CD4-positive, alpha-beta T cell treated with Interleukin-17A for 1 hour (primary cell): ENCODE data around the gene PRRX1.

Experiments used
- DNase-seq: peaks from one replicate; pipeline ENCODE4 v3.0.0-alpha.2; 2020

PRRX1 gene

GRCh38 chr1:170692866-170693575, 29.1 kb downstream of the PRRX1 start:
- no peak for DNase-seq

GRCh38 chr1:170694172-170694926, 30.4 kb downstream of the PRRX1 start:
- no peak for DNase-seq

- DNase-seq, result no peak
Observed at GRCh38 chr1:170695955-170696590, 32.1 kb downstream of the PRRX1 start.

- DNase-seq, result no peak
Observed at GRCh38 chr1:170696591-170697290, 32.8 kb downstream of the PRRX1 start.

GRCh38 chr1:170697316-170697715, 33.4 kb downstream of the PRRX1 start:
- no peak for DNase-seq

- no peak for DNase-seq
Observed at GRCh38 chr1:170698301-170699275, 34.7 kb downstream of the PRRX1 start.

- no peak for DNase-seq
Observed at GRCh38 chr1:170699696-170700095, 35.8 kb downstream of the PRRX1 start.

GRCh38 chr1:170700842-170701615, 37.1 kb downstream of the PRRX1 start:
- no peak for DNase-seq

- DNase-seq, result no peak
Observed at GRCh38 chr1:170701962-170702361, 38.0 kb downstream of the PRRX1 start.

- no peak for DNase-seq
Observed at GRCh38 chr1:170703591-170703990, 39.7 kb downstream of the PRRX1 start.

- no peak for DNase-seq
Observed at GRCh38 chr1:170704256-170704655, 40.3 kb downstream of the PRRX1 start.

- no peak for DNase-seq
Observed at GRCh38 chr1:170705981-170706380, 42.0 kb downstream of the PRRX1 start.

GRCh38 chr1:170707117-170707516, 43.2 kb downstream of the PRRX1 start:
- no peak for DNase-seq

- no peak for DNase-seq
Observed at GRCh38 chr1:170707959-170708655, 44.2 kb downstream of the PRRX1 start.

GRCh38 chr1:170711682-170712081, 47.8 kb downstream of the PRRX1 start:
- no peak for DNase-seq

- no peak for DNase-seq
Observed at GRCh38 chr1:170714163-170714562, 50.2 kb downstream of the PRRX1 start.

- no peak for DNase-seq
Observed at GRCh38 chr1:170714938-170715337, 51.0 kb downstream of the PRRX1 start.

- no peak for DNase-seq
Observed at GRCh38 chr1:170716835-170717429, 53.0 kb downstream of the PRRX1 start.

- DNase-seq, result no peak
Observed at GRCh38 chr1:170720661-170721060, 56.7 kb downstream of the PRRX1 start.

GRCh38 chr1:170721621-170722020, 57.7 kb downstream of the PRRX1 start:
- no peak for DNase-seq
